GM21360 (cell line): ENCODE results near the gene WNT3.
"Not testable (repeated sequence)": the region's sequence is repeated elsewhere in the genome, so short reads cannot be mapped to it uniquely, and the experiment has no call there.

ENCODE experiments used
- ATAC-seq: cut with Tn5 transposase; IDR thresholded peaks from one replicate; pipeline ENCODE4 v1.9.1; 2021; ENCODE audit warnings: mild to moderate bottlenecking, moderate library complexity; ENCODE audit not compliant: unreplicated experiment

WNT3 gene

GRCh38 chr17:46788300-46788699 lies 30.2 kb downstream of the WNT3 start:
- ATAC-seq: no peak

- ATAC-seq: no peak
Observed at GRCh38 chr17:46787478-46787877, 31.0 kb downstream of the WNT3 start.

GRCh38 chr17:46785696-46786095 lies 32.8 kb downstream of the WNT3 start:
- no peak for ATAC-seq

- no peak for ATAC-seq
Observed at GRCh38 chr17:46783031-46783593, 35.4 kb downstream of the WNT3 start.

GRCh38 chr17:46782250-46782953 lies 36.1 kb downstream of the WNT3 start:
- no peak for ATAC-seq

- ATAC-seq: no peak
Observed at GRCh38 chr17:46780003-46780373, 38.5 kb downstream of the WNT3 start.

- no peak for ATAC-seq
Observed at GRCh38 chr17:46777943-46778915, 40.3 kb downstream of the WNT3 start.

- ATAC-seq: no peak
Observed at GRCh38 chr17:46776298-46777005, 42.0 kb downstream of the WNT3 start.

GRCh38 chr17:46774108-46774737 lies 44.3 kb downstream of the WNT3 start:
- ATAC-seq: no peak

GRCh38 chr17:46773676-46774075 lies 44.8 kb downstream of the WNT3 start:
- ATAC-seq: no peak

GRCh38 chr17:46773221-46773605 lies 45.3 kb downstream of the WNT3 start:
- ATAC-seq: no peak

- ATAC-seq: no peak
Observed at GRCh38 chr17:46772475-46773220, 45.8 kb downstream of the WNT3 start.

GRCh38 chr17:46771561-46772474 lies 46.7 kb downstream of the WNT3 start:
- no peak for ATAC-seq

GRCh38 chr17:46770818-46771560 lies 47.5 kb downstream of the WNT3 start:
- no peak for ATAC-seq

- ATAC-seq: no peak
Observed at GRCh38 chr17:46770439-46770817, 48.1 kb downstream of the WNT3 start.

GRCh38 chr17:46769531-46770438 lies 48.7 kb downstream of the WNT3 start:
- no peak for ATAC-seq

- ATAC-seq: not testable (repeated sequence)
Observed at GRCh38 chr17:46768896-46769295, 49.6 kb downstream of the WNT3 start.
